Esophagus squamous epithelium (tissue), 4 donors: Measurements from ENCODE around the gene OR51B5.
"Not testable (repeated sequence)": the region's sequence is repeated elsewhere in the genome, so short reads cannot be mapped to it uniquely, and the experiment has no call there.

Experiments used
- CTCF ChIP-seq, 6 experiments: fragments of 450-650 bp in 4 of 6; fragments of 200-600 bp in 2 of 6; sonication (generic) in 2 of 6; IDR thresholded peaks; one replicate each; pipeline ENCODE4 v1.5.1; 2016 to 2019; ENCODE audit warnings: antibody characterized with exemption in 6 of 6, mild to moderate bottlenecking in 4 of 6, moderate library complexity in 4 of 6
- POLR2A ChIP-seq, 4 donors: fragments of 450-650 bp; IDR thresholded peaks; one replicate each; pipeline ENCODE4 v1.6.1; 2017; ENCODE audit warnings: antibody characterized with exemption in 4 of 4, mild to moderate bottlenecking in 4 of 4, moderate library complexity in 3 of 4

GRCh38 chr11:5337253-5337652 is 6.1 kb downstream of the OR51B5 start:
- TF ChIP-seq CTCF, POLR2A (IDR thresholded peaks at IDR 0.05): not testable (repeated sequence)
